ENCODE measurements around the gene OTP.
A peak's percentile ranks its signal among the peaks of the same experiment; 100 is the strongest.

Gene OTP

GRCh38 chr5:77650686-77651085, 12.2 kb upstream of the OTP start:
- H3K36me3 ChIP-seq (ENCODE audit: control insufficient read depth in 1 of 2, insufficient read depth in 2 of 2, low read length in 2 of 2): no peaks in the 10 kb centered on the region
- no peak overlapping the region for H3K27ac ChIP-seq (ENCODE audit: low read depth, low read length)
- WGBS (ENCODE audit: extremely low coverage, insufficient coverage, insufficient read length): no CpG with 5 or more reads among the region's 1 CpG
- H4K12ac ChIP-seq (ENCODE audit: low read depth, low read length): no peak overlapping the region
- no peak overlapping the region for H2BK120ac ChIP-seq (ENCODE audit: insufficient read depth, low read length, poor library complexity)
- H3K4ac ChIP-seq (ENCODE audit: low read depth, low read length): no peak overlapping the region
- no peak overlapping the region for H3K14ac ChIP-seq (ENCODE audit: low read length)
- no peak overlapping the region for H3K9ac ChIP-seq (ENCODE audit: low read length)
- peaks cover 12% of the 10 kb centered on the region for H3K27me3 ChIP-seq (ENCODE audit: insufficient read depth, low read length)
- no peak overlapping the region for H4K8ac ChIP-seq (ENCODE audit: low read depth, low read length)
- H3K79me2 ChIP-seq (ENCODE audit: control insufficient read depth, insufficient read depth, low read length, poor library complexity): no peaks in the 10 kb centered on the region
- no peaks in the 10 kb centered on the region for H3K4me1 ChIP-seq (ENCODE audit: control insufficient read depth in 1 of 2, insufficient read depth in 2 of 2, low read length in 2 of 2)
- H2AFZ ChIP-seq (ENCODE audit: insufficient read depth, low read length, poor library complexity): no peak overlapping the region
- H3K79me1 ChIP-seq (ENCODE audit: low read length): no peaks in the 10 kb centered on the region
- no peak overlapping the region for H3K23ac ChIP-seq (ENCODE audit: low read length)
- H2BK5ac ChIP-seq (ENCODE audit: low read depth, low read length, poor library complexity): no peak overlapping the region
- no peak overlapping the region for H3K4me2 ChIP-seq (ENCODE audit: low read length)
- no peak overlapping the region for H4K91ac ChIP-seq (ENCODE audit: low read depth, low read length)
- no peak overlapping the region for H2AK5ac ChIP-seq (ENCODE audit: low read length)
- DNase-seq: no peak
- no peak overlapping the region for H2BK12ac ChIP-seq (ENCODE audit: low read length)
- H3K18ac ChIP-seq (ENCODE audit: low read length): no peak overlapping the region
- no peak overlapping the region for H3K4me3 ChIP-seq (ENCODE audit: low read depth, low read length)
- H3K9me3 ChIP-seq (ENCODE audit: insufficient read depth, low read depth, low read length): peaks cover 1% of the 10 kb centered on the region

DNA sequence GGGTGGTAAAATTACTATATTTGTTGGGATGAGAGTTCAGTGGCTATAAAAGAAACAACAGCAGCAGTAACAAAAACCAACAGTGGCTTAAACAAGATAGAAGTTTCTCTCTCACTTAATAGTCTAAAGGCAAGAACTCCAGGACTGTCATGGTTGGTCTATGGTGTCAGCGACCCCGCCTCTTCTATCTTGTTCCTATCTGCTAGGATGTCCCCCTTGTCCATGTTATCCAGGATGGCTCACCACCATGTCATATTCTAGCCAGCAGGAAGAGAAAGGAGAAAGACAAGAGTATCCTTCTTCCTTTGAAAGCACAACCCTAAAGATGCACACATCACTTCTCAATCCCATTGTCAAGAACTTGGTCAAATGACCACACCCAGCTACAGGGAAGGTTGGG, 11.3 kb upstream of the OTP start:
- Histone ChIP-seq H3K27ac (ENCODE audit: low read depth, low read length) (no peak overlapping the region), H3K14ac (ENCODE audit: low read length) (no peak overlapping the region), H2BK12ac (ENCODE audit: low read length) (no peak overlapping the region), H3K36me3 (ENCODE audit: control insufficient read depth in 1 of 2, insufficient read depth in 2 of 2, low read length in 2 of 2) (no peaks in the 10 kb centered on the region), H3K18ac (ENCODE audit: low read length) (no peak overlapping the region), H3K27me3 (ENCODE audit: insufficient read depth, low read length) (peaks cover 20% of the 10 kb centered on the region), H3K4me2 (ENCODE audit: low read length) (no peak overlapping the region), H4K91ac (ENCODE audit: low read depth, low read length) (no peak overlapping the region), H3K23ac (ENCODE audit: low read length) (no peak overlapping the region), H3K79me1 (ENCODE audit: low read length) (no peaks in the 10 kb centered on the region), H2AFZ (ENCODE audit: insufficient read depth, low read length, poor library complexity) (no peak overlapping the region), H3K4me3 (ENCODE audit: low read depth, low read length) (no peak overlapping the region), H3K4me1 (ENCODE audit: control insufficient read depth in 1 of 2, insufficient read depth in 2 of 2, low read length in 2 of 2) (no peaks in the 10 kb centered on the region), H4K12ac (ENCODE audit: low read depth, low read length) (no peak overlapping the region), H3K9me3 (ENCODE audit: insufficient read depth, low read depth, low read length) (peaks cover 1% of the 10 kb centered on the region), H4K8ac (ENCODE audit: low read depth, low read length) (no peak overlapping the region), H2BK5ac (ENCODE audit: low read depth, low read length, poor library complexity) (no peak overlapping the region), H2AK5ac (ENCODE audit: low read length) (no peak overlapping the region), H3K79me2 (ENCODE audit: control insufficient read depth, insufficient read depth, low read length, poor library complexity) (no peaks in the 10 kb centered on the region), H2BK120ac (ENCODE audit: insufficient read depth, low read length, poor library complexity) (no peak overlapping the region), H3K4ac (ENCODE audit: low read depth, low read length) (no peak overlapping the region), H3K9ac (ENCODE audit: low read length) (no peak overlapping the region)
- no CpG with 5 or more reads among the region's 2 CpGs for WGBS (ENCODE audit: extremely low coverage, insufficient coverage, insufficient read length)
- no peak for DNase-seq

- H3K18ac ChIP-seq (ENCODE audit: low read length): no peak overlapping the region
- H3K27ac ChIP-seq (ENCODE audit: low read depth, low read length): no peak overlapping the region
- no peak overlapping the region for H3K14ac ChIP-seq (ENCODE audit: low read length)
- no peaks in the 10 kb centered on the region for H3K79me1 ChIP-seq (ENCODE audit: low read length)
- no peak overlapping the region for H3K9ac ChIP-seq (ENCODE audit: low read length)
- H2AFZ ChIP-seq (ENCODE audit: insufficient read depth, low read length, poor library complexity): peak overlapping the region; percentile 27
- no peak overlapping the region for H2AK5ac ChIP-seq (ENCODE audit: low read length)
- no peak overlapping the region for H2BK5ac ChIP-seq (ENCODE audit: low read depth, low read length, poor library complexity)
- no peak overlapping the region for H4K12ac ChIP-seq (ENCODE audit: low read depth, low read length)
- H3K4me3 ChIP-seq (ENCODE audit: low read depth, low read length): no peak overlapping the region
- no peak overlapping the region for H3K4ac ChIP-seq (ENCODE audit: low read depth, low read length)
- H3K27me3 ChIP-seq (ENCODE audit: insufficient read depth, low read length): peaks cover 54% of the 10 kb centered on the region
- DNase-seq: no peak
- H2BK12ac ChIP-seq (ENCODE audit: low read length): no peak overlapping the region
- H3K4me1 ChIP-seq (ENCODE audit: control insufficient read depth in 1 of 2, insufficient read depth in 2 of 2, low read length in 2 of 2): no peaks in the 10 kb centered on the region
- no peaks in the 10 kb centered on the region for H3K79me2 ChIP-seq (ENCODE audit: control insufficient read depth, insufficient read depth, low read length, poor library complexity)
- no peaks in the 10 kb centered on the region for H3K36me3 ChIP-seq (ENCODE audit: control insufficient read depth in 1 of 2, insufficient read depth in 2 of 2, low read length in 2 of 2)
- H3K4me2 ChIP-seq (ENCODE audit: low read length): peak overlapping the region; percentile 64
- no CpG with 5 or more reads among the region's 11 CpGs for WGBS (ENCODE audit: extremely low coverage, insufficient coverage, insufficient read length)
- no peak overlapping the region for H4K91ac ChIP-seq (ENCODE audit: low read depth, low read length)
- H2BK120ac ChIP-seq (ENCODE audit: insufficient read depth, low read length, poor library complexity): no peak overlapping the region
- H3K9me3 ChIP-seq (ENCODE audit: insufficient read depth, low read depth, low read length): peaks cover 4% of the 10 kb centered on the region
- no peak overlapping the region for H4K8ac ChIP-seq (ENCODE audit: low read depth, low read length)
- no peak overlapping the region for H3K23ac ChIP-seq (ENCODE audit: low read length)
Measured at GRCh38 chr5:77645995-77646639, 7.6 kb upstream of the OTP start.

GRCh38 chr5:77645158-77645994, 6.9 kb upstream of the OTP start:
- Histone ChIP-seq H3K4ac (ENCODE audit: low read depth, low read length) (no peak overlapping the region), H2BK5ac (ENCODE audit: low read depth, low read length, poor library complexity) (no peak overlapping the region), H2BK12ac (ENCODE audit: low read length) (no peak overlapping the region), H3K9me3 (ENCODE audit: insufficient read depth, low read depth, low read length) (peaks cover 6% of the 10 kb centered on the region), H3K79me2 (ENCODE audit: control insufficient read depth, insufficient read depth, low read length, poor library complexity) (no peaks in the 10 kb centered on the region), H3K14ac (ENCODE audit: low read length) (no peak overlapping the region), H3K36me3 (ENCODE audit: control insufficient read depth in 1 of 2, insufficient read depth in 2 of 2, low read length in 2 of 2) (no peaks in the 10 kb centered on the region), H3K9ac (ENCODE audit: low read length) (no peak overlapping the region), H4K91ac (ENCODE audit: low read depth, low read length) (no peak overlapping the region), H3K27me3 (ENCODE audit: insufficient read depth, low read length) (peaks cover 61% of the 10 kb centered on the region), H3K23ac (ENCODE audit: low read length) (no peak overlapping the region), H2AK5ac (ENCODE audit: low read length) (no peak overlapping the region), H3K27ac (ENCODE audit: low read depth, low read length) (no peak overlapping the region), H4K12ac (ENCODE audit: low read depth, low read length) (no peak overlapping the region), H2AFZ (ENCODE audit: insufficient read depth, low read length, poor library complexity) (peak overlapping the region; percentile 27), H2BK120ac (ENCODE audit: insufficient read depth, low read length, poor library complexity) (no peak overlapping the region), H4K8ac (ENCODE audit: low read depth, low read length) (no peak overlapping the region), H3K4me3 (ENCODE audit: low read depth, low read length) (no peak overlapping the region), H3K4me2 (ENCODE audit: low read length) (peak overlapping the region; percentile 64), H3K4me1 (ENCODE audit: control insufficient read depth in 1 of 2, insufficient read depth in 2 of 2, low read length in 2 of 2) (peaks cover 0 to under 1% of the 10 kb centered on the region in 2 experiments), H3K79me1 (ENCODE audit: low read length) (no peaks in the 10 kb centered on the region), H3K18ac (ENCODE audit: low read length) (no peak overlapping the region)
- WGBS (ENCODE audit: extremely low coverage, insufficient coverage, insufficient read length): no CpG with 5 or more reads among the region's 80 CpGs
- DNase-seq: peak in 1 of 2 donors; percentile 67

Measured in trophoblast cell (in vitro differentiated cells and primary cell).